Measurements from ENCODE around the gene GPR108.

The GPR108 gene

DNA sequence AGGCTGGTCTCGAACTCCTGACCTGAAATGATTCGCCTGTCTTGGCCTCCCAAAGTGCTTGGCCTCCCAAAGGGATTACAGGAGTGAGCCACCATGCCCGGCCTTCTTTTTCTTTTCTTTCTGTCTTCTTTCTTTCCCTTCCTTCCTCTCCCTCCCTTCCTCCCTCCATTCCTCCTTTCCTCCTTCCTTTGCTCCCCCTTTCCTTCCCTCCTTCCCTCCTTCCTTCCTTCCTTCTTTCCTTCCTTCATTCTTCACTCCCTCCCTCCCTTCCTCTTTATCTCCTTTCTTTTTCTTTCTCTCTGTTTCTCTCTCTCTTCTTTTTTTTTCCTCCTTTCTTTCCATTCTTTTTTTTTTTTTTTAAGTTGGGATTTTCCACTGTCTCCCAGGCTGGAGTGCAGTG, 29.0 kb downstream of the GPR108 start:
- no peak overlapping the region for H3K4me3 ChIP-seq (ENCODE audit: low read length)
- DNase-seq (ENCODE audit: low read depth), result no peak
- TF ChIP-seq CTCF (conservative IDR thresholded peaks at IDR 0.05; ENCODE audit: low read depth, low read length), result no peak

GRCh38 chr19:6707658-6708018, 29.7 kb downstream of the GPR108 start:
- H3K4me3 ChIP-seq (ENCODE audit: low read length), result no peak overlapping the region
- TF ChIP-seq CTCF (conservative IDR thresholded peaks at IDR 0.05; ENCODE audit: low read depth, low read length), result no peak
- DNase-seq (ENCODE audit: low read depth), result no peak

GRCh38 chr19:6707011-6707657, 30.2 kb downstream of the GPR108 start:
- no peak for TF ChIP-seq CTCF (conservative IDR thresholded peaks at IDR 0.05; ENCODE audit: low read depth, low read length)
- DNase-seq (ENCODE audit: low read depth), result no peak
- H3K4me3 ChIP-seq (ENCODE audit: low read length), result no peak overlapping the region

GRCh38 chr19:6706633-6706958, 30.8 kb downstream of the GPR108 start:
- H3K4me3 ChIP-seq (ENCODE audit: low read length), result no peak overlapping the region
- DNase-seq (ENCODE audit: low read depth), result no peak
- TF ChIP-seq CTCF (conservative IDR thresholded peaks at IDR 0.05; ENCODE audit: low read depth, low read length), result no peak

- TF ChIP-seq CTCF (conservative IDR thresholded peaks at IDR 0.05; ENCODE audit: low read depth, low read length), result no peak
- DNase-seq (ENCODE audit: low read depth), result no peak
These were observed 31.3 kb downstream of the GPR108 start for GRCh38 chr19:6705931-6706632.

DNA sequence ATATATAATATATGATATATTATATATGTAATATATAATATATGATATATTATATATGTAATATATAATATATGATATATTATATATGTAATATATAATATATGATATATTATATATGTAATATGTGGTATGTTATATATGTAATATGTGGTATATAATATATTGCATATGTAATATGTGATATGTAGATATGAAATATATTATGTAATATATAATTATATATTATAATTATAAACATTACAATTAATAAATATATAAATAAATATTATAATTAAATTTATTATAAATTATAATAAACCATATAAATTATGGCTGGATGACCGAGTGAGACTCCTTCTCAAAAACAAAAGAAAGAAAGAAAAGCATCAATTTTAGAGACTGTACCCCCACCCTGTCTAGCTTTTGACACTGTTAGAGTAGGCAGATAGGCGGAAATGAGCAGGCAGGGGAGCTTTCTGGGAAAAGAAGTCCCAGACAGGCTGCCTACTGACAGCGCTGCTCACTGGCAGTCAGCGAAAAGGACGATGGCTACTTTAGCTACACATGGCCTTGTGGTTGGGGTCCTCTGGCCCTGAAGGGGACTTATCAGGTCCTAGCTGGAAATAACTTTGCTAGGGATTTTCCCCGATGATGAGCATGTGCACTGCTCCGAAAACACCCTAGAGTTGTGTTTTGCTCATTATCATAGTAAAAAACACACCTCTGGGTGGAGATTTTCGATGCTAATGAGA, 36.6 kb downstream of the GPR108 start:
- no peak overlapping the region for H3K4me3 ChIP-seq (ENCODE audit: low read length)
- no peak for TF ChIP-seq CTCF (conservative IDR thresholded peaks at IDR 0.05; ENCODE audit: low read depth, low read length)
- DNase-seq (ENCODE audit: low read depth), result no peak

More at GRCh38 chr19:6705931-6706632, 31.3 kb downstream of the GPR108 start:
- H3K4me3 ChIP-seq (ENCODE audit: low read length), result no peak overlapping the region
